ENCODE results near the gene DMGDH. TPM values are rescaled to one million over a fixed set of nuclear protein-coding genes. Genes with fewer than 3 reads are reported as not detected.

DMGDH gene
- total RNA-seq, 3 donors from 2014 or later (not counting 1 experiment from before 2014, with no cell fraction given): 0.43 to 2.9 (median 2.4) TPM

DNA sequence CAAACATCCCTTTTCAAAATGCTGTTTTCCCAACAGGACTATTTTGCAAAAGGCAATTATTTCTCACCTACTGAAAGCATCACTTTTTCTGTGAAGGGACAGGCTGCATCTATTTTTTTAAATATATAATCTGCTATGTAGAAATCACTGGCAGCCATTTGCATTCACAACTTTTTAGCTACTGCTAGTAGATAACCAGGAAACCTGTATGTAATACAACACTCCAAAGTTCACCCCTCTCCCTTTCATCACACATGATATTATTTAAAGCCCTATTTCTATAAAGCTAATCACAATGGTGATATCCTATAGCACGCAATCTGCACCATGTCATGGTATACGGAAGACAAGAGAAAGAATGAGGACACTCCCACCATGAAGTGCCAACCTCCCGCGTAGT, 9.8 kb downstream of the DMGDH start:
- ATAC-seq (no peak), DNase-seq (no peak)
- H3K27me3 ChIP-seq (ENCODE audit: control insufficient read depth, insufficient read depth, low read length): no peaks in the 10 kb centered on the region
- Mint-ChIP-seq H3K4me1 (no peaks in the 10 kb centered on the region), H3K4me3 (no peak overlapping the region), H3K9me3 (no peaks in the 10 kb centered on the region), H3K36me3 (no peaks in the 10 kb centered on the region), H3K27me3 (ENCODE audit: low read depth in 2 of 2) (peaks cover 8 to 16% of the 10 kb centered on the region in 2 donors), H3K27ac (no peak overlapping the region)
- intact Hi-C loops (cut with micrococcal nuclease): no loop called here
- no peaks in the 10 kb centered on the region for H3K4me1 ChIP-seq (ENCODE audit: control insufficient read depth, insufficient read depth, low read length)
- no peaks in the 10 kb centered on the region for H3K9me3 ChIP-seq (ENCODE audit: control insufficient read depth, insufficient read depth, low read length)
- no peak overlapping the region for H3K4me3 ChIP-seq (ENCODE audit: low read length)
- TF ChIP-seq CTCF (IDR thresholded peaks at IDR 0.05): no peak
- H3K27ac ChIP-seq (ENCODE audit: low read length): no peak overlapping the region
- H3K36me3 ChIP-seq (ENCODE audit: control insufficient read depth, insufficient read depth, low read length): no peaks in the 10 kb centered on the region
- WGBS (ENCODE audit: insufficient coverage): 100% methylated on average over 2 of the region's 4 CpGs

DNA sequence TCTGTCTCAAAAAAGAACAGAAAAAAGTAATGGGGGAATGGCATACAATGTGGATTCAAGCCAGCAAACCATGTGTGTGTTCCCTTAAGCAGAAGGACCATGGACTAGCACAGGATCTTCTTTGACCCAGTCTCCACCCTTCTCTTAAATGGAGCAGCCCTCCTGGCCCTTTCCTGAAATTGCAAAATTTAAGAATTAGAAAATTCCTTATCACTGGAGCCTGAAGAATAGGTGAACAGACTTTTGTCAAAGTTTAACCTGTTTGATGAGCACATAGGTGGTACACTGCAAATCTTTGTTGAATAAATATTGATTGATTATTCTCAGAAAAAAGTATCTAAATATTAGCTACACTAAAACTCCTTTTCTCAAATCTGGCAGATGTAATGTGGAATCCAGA, 12.6 kb downstream of the DMGDH start:
- Histone ChIP-seq H3K36me3 (ENCODE audit: control insufficient read depth, insufficient read depth, low read length) (no peaks in the 10 kb centered on the region), H3K27ac (ENCODE audit: low read length) (no peak overlapping the region), H3K9me3 (ENCODE audit: control insufficient read depth, insufficient read depth, low read length) (no peaks in the 10 kb centered on the region), H3K4me1 (ENCODE audit: control insufficient read depth, insufficient read depth, low read length) (no peaks in the 10 kb centered on the region), H3K27me3 (ENCODE audit: control insufficient read depth, insufficient read depth, low read length) (no peaks in the 10 kb centered on the region), H3K4me3 (ENCODE audit: low read length) (no peak overlapping the region)
- Mint-ChIP-seq H3K9me3 (no peaks in the 10 kb centered on the region), H3K36me3 (no peaks in the 10 kb centered on the region), H3K4me3 (no peak overlapping the region), H3K27ac (no peak overlapping the region), H3K27me3 (ENCODE audit: low read depth in 2 of 2) (peaks cover 9 to 16% of the 10 kb centered on the region in 2 donors), H3K4me1 (no peaks in the 10 kb centered on the region)
- no peak for ATAC-seq
- TF ChIP-seq CTCF (IDR thresholded peaks at IDR 0.05): no peak
- no peak for DNase-seq
- intact Hi-C loops (cut with micrococcal nuclease): no loop called here

- no peaks in the 10 kb centered on the region for H3K36me3 ChIP-seq (ENCODE audit: control insufficient read depth, insufficient read depth, low read length)
- H3K9me3 Mint-ChIP-seq: no peaks in the 10 kb centered on the region
- intact Hi-C loops (cut with micrococcal nuclease): no loop called here
- no peak overlapping the region for H3K4me3 Mint-ChIP-seq
- no peak overlapping the region for H3K4me3 ChIP-seq (ENCODE audit: low read length)
- no peak overlapping the region for H3K27ac Mint-ChIP-seq
- H3K4me1 ChIP-seq (ENCODE audit: control insufficient read depth, insufficient read depth, low read length): no peaks in the 10 kb centered on the region
- DNase-seq: no peak
- peaks cover 7 to 11% of the 10 kb centered on the region in 2 donors for H3K27me3 Mint-ChIP-seq (ENCODE audit: low read depth in 2 of 2)
- H3K27me3 ChIP-seq (ENCODE audit: control insufficient read depth, insufficient read depth, low read length): no peaks in the 10 kb centered on the region
- ATAC-seq: no peak
- 91% methylated on average over 1 of the region's 1 CpG for WGBS (ENCODE audit: insufficient coverage)
- TF ChIP-seq CTCF (IDR thresholded peaks at IDR 0.05): no peak
- H3K27ac ChIP-seq (ENCODE audit: low read length): no peak overlapping the region
- no peaks in the 10 kb centered on the region for H3K9me3 ChIP-seq (ENCODE audit: control insufficient read depth, insufficient read depth, low read length)
- no peaks in the 10 kb centered on the region for H3K36me3 Mint-ChIP-seq
- H3K4me1 Mint-ChIP-seq: no peaks in the 10 kb centered on the region
Measured at GRCh38 chr5:79055017-79055416, 14.5 kb downstream of the DMGDH start.

DNA sequence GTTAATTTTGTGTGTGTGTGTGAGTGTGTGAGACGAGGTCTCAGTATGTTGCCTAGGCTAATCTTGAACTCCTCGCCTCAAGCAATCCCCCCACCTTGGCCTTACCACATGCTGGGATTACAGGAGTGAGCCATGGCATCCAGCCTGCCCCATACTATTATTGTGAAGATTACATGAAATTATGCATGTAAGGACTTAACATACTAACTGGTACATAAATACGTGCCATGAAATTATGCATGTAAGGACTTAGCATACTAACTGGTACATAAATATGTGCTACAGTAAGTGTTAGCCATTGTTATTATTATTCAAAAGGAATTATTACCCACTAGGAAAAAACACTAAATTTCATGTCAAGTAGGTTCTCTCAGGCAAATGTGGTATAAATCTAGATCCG, 16.2 kb downstream of the DMGDH start:
- 100% methylated on average over 3 of the region's 4 CpGs for WGBS (ENCODE audit: insufficient coverage)
- H3K27ac ChIP-seq (ENCODE audit: low read length): no peak overlapping the region
- DNase-seq (no peak), ATAC-seq (no peak)
- no peaks in the 10 kb centered on the region for H3K27me3 ChIP-seq (ENCODE audit: control insufficient read depth, insufficient read depth, low read length)
- Mint-ChIP-seq H3K27ac (no peak overlapping the region), H3K4me3 (no peak overlapping the region), H3K36me3 (no peaks in the 10 kb centered on the region), H3K27me3 (ENCODE audit: low read depth in 2 of 2) (peaks cover 11 to 14% of the 10 kb centered on the region in 2 donors), H3K4me1 (no peaks in the 10 kb centered on the region), H3K9me3 (no peaks in the 10 kb centered on the region)
- no peaks in the 10 kb centered on the region for H3K9me3 ChIP-seq (ENCODE audit: control insufficient read depth, insufficient read depth, low read length)
- no peak overlapping the region for H3K4me3 ChIP-seq (ENCODE audit: low read length)
- intact Hi-C loops (cut with micrococcal nuclease): no loop called here
- no peak for TF ChIP-seq CTCF (IDR thresholded peaks at IDR 0.05)
- no peaks in the 10 kb centered on the region for H3K36me3 ChIP-seq (ENCODE audit: control insufficient read depth, insufficient read depth, low read length)
- no peaks in the 10 kb centered on the region for H3K4me1 ChIP-seq (ENCODE audit: control insufficient read depth, insufficient read depth, low read length)

Data from natural killer cell (primary cell).